MCF 10A (cell line): ENCODE results near the gene CENPB. TPM values are rescaled to one million over a fixed set of nuclear protein-coding genes. Genes with fewer than 3 reads are reported as not detected.

Experiments used
- BruUV-seq: library from RNA; stranded (reverse); fragments of 400-500 nt; replicated peaks from 2 replicates; lab custom pipeline; 2021; lab: Mats Ljungman, UMichigan
- CTCF ChIA-PET: fragments of 300-600 bp; sonication (Branson Sonifier 250); formaldehyde crosslinking; extraction: SDS; loops from one replicate; lab custom pipeline; 2021; ENCODE audit warnings: antibody characterized with exemption, inconsistent platforms; lab: Yijun Ruan, JAX
- POLR2A ChIA-PET: fragments of 300-600, 350-650 bp; sonication (Branson Sonifier 250); formaldehyde crosslinking; extraction: SDS; loops from one replicate; lab custom pipeline; 2020; ENCODE audit warnings: antibody characterized with exemption, inconsistent platforms; lab: Yijun Ruan, JAX
- DNase-seq: peaks from one replicate; pipeline ENCODE4 v3.0.0-alpha.2; 2018; ENCODE audit not compliant: unreplicated experiment
- H3K27ac Mint-ChIP-seq: one replicate; pipeline ENCODE4 v1.8.0; 2022; ENCODE audit warnings: mild to moderate bottlenecking, low read depth, mixed read lengths; ENCODE audit not compliant: unreplicated experiment
- H3K27me3 Mint-ChIP-seq: one replicate; pipeline ENCODE4 v1.8.0; 2022; ENCODE audit warnings: mixed read lengths; ENCODE audit not compliant: insufficient read depth, unreplicated experiment
- H3K36me3 Mint-ChIP-seq: one replicate; pipeline ENCODE4 v1.8.0; 2022; ENCODE audit warnings: mild to moderate bottlenecking, moderate library complexity, mixed read lengths; ENCODE audit not compliant: insufficient read depth, unreplicated experiment
- H3K4me1 Mint-ChIP-seq: one replicate; pipeline ENCODE4 v1.8.0; 2022; ENCODE audit warnings: mixed read lengths; ENCODE audit not compliant: insufficient read depth, unreplicated experiment
- H3K4me3 Mint-ChIP-seq: one replicate; pipeline ENCODE4 v1.8.0; 2022; ENCODE audit warnings: mild to moderate bottlenecking, moderate library complexity, mixed read lengths; ENCODE audit not compliant: unreplicated experiment
- H3K9me3 Mint-ChIP-seq: one replicate; pipeline ENCODE4 v1.8.0; 2022; ENCODE audit warnings: mixed read lengths; ENCODE audit not compliant: unreplicated experiment
- intact Hi-C: fragments of 100-400 bp; cut with micrococcal nuclease; formaldehyde crosslinking; loops from 2 replicates; pipeline ENCODE4 v1.14.1; 2022
- total RNA-seq: library from RNA; stranded (reverse); gene quantifications from 2 replicates; pipeline ENCODE4 v1.2.3, GENCODE V29; 2022
- TF ChIP-seq, protein P1 (sequence below): fragments of 200-600 bp; IDR thresholded peaks from one replicate; pipeline ENCODE4 v1.8.0; 2022; ENCODE audit warnings: antibody characterized with exemption, mild to moderate bottlenecking; ENCODE audit not compliant: unreplicated experiment

The CENPB gene
- total RNA-seq, 1 experiment from 2014 or later, result 54.8 TPM

GRCh38 chr20:3788685-3789155, 2.2 kb upstream of the CENPB start:
- no peak overlapping the region for H3K4me3 Mint-ChIP-seq
- no peaks in the 10 kb centered on the region for H3K9me3 Mint-ChIP-seq
- peaks cover 28% of the 10 kb centered on the region for H3K4me1 Mint-ChIP-seq
- no peaks in the 10 kb centered on the region for H3K27me3 Mint-ChIP-seq
- DNase-seq, result no peak
- POLR2A ChIA-PET, result interaction anchor here (0.6 to 5.2 kb wide), 4 partner anchors 20 to 71 kb away, joined by 3 to 61 read pairs (median 4); partner anchors contain the start of gene ADISSP
- peaks cover 14% of the 10 kb centered on the region for H3K36me3 Mint-ChIP-seq
- intact Hi-C loops, result loop anchor here (10.0 kb wide), 1 partner anchor 286 kb away; no protein-coding TSS in a partner anchor
- CTCF ChIA-PET, result interaction anchor here (0.5 to 12.0 kb wide), 12 partner anchors 9 to 384 kb away, joined by 3 to 231 read pairs (median 4); partner anchors contain the start of gene AP5S1
- TF ChIP-seq, protein P1, sequence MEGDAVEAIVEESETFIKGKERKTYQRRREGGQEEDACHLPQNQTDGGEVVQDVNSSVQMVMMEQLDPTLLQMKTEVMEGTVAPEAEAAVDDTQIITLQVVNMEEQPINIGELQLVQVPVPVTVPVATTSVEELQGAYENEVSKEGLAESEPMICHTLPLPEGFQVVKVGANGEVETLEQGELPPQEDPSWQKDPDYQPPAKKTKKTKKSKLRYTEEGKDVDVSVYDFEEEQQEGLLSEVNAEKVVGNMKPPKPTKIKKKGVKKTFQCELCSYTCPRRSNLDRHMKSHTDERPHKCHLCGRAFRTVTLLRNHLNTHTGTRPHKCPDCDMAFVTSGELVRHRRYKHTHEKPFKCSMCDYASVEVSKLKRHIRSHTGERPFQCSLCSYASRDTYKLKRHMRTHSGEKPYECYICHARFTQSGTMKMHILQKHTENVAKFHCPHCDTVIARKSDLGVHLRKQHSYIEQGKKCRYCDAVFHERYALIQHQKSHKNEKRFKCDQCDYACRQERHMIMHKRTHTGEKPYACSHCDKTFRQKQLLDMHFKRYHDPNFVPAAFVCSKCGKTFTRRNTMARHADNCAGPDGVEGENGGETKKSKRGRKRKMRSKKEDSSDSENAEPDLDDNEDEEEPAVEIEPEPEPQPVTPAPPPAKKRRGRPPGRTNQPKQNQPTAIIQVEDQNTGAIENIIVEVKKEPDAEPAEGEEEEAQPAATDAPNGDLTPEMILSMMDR, result no peak
- H3K27ac Mint-ChIP-seq, result peak overlapping the region; percentile 25
- no TSS peak for BruUV-seq

- intact Hi-C loops, result loop anchor here (2.0 to 10.0 kb wide), 2 partner anchors 67 to 287 kb away; no protein-coding TSS in a partner anchor
- Mint-ChIP-seq H3K9me3 (no peaks in the 10 kb centered on the region), H3K4me3 (peak overlapping the region; percentile 76), H3K36me3 (peaks cover 21% of the 10 kb centered on the region), H3K27me3 (no peaks in the 10 kb centered on the region), H3K27ac (no peak overlapping the region), H3K4me1 (peaks cover 33% of the 10 kb centered on the region)
- ChIA-PET POLR2A (interaction anchor here (1.0 to 5.2 kb wide), 13 partner anchors 8 to 103 kb away, joined by 3 to 61 read pairs (median 5); partner anchors contain the start of genes ADISSP, CDC25B and MAVS), CTCF (interaction anchor here (0.6 to 12.0 kb wide), 21 partner anchors 8 to 291 kb away, joined by 3 to 231 read pairs (median 4); partner anchors contain the start of genes ADISSP, AP5S1 and CDC25B)
- DNase-seq, result no peak
- TF ChIP-seq, protein P1, result no peak
- no TSS peak for BruUV-seq
Measured at GRCh38 chr20:3787324-3788014, 929 bp upstream of the CENPB start.

- peak overlapping the region; percentile 42 for H3K27ac Mint-ChIP-seq
- TF ChIP-seq, protein P1, result no peak
- H3K4me3 Mint-ChIP-seq, result peak overlapping the region; percentile 76
- no peaks in the 10 kb centered on the region for H3K27me3 Mint-ChIP-seq
- peaks cover 39% of the 10 kb centered on the region for H3K4me1 Mint-ChIP-seq
- ChIA-PET CTCF (interaction anchor here (0.6 to 12.0 kb wide), 13 partner anchors 9 to 286 kb away, joined by 3 to 231 read pairs (median 4); partner anchors contain the start of genes ADISSP, AP5S1 and CDC25B), POLR2A (interaction anchor here (0.5 to 5.2 kb wide), 17 partner anchors 10 to 378 kb away, joined by 3 to 61 read pairs (median 5); partner anchors contain the start of genes ADISSP, CDC25B and MAVS)
- BruUV-seq, result no TSS peak
- H3K36me3 Mint-ChIP-seq, result peaks cover 21% of the 10 kb centered on the region
- no peaks in the 10 kb centered on the region for H3K9me3 Mint-ChIP-seq
- peak; percentile 38 for DNase-seq
- intact Hi-C loops, result loop anchor here (1.0 to 10.0 kb wide), 3 partner anchors 34 to 289 kb away; partner anchors contain the start of gene AP5S1
Measured at GRCh38 chr20:3786126-3786484, 435 bp downstream of the CENPB start.
